Dendritic cell treated with granulocyte-macrophage colony-stimulating factor and Interleukin-4, amounts not matched to agents 40 ng/mL and 50 ng/mL, for 4 days (primary cell): Measurements from ENCODE around the gene KERA.

ENCODE experiments used
- H3K27ac Mint-ChIP-seq: one replicate; pipeline ENCODE4 v1.8.0; 2022; ENCODE audit warnings: mild to moderate bottlenecking, mixed read lengths
- H3K27me3 Mint-ChIP-seq: one replicate; pipeline ENCODE4 v1.8.0; 2022; ENCODE audit warnings: mild to moderate bottlenecking, mixed read lengths
- H3K36me3 Mint-ChIP-seq: one replicate; pipeline ENCODE4 v1.8.0; 2022; ENCODE audit warnings: low read depth, mixed read lengths
- H3K4me1 Mint-ChIP-seq: one replicate; pipeline ENCODE4 v1.8.0; 2022; ENCODE audit warnings: low read depth, mixed read lengths
- H3K4me3 Mint-ChIP-seq: one replicate; pipeline ENCODE4 v1.8.0; 2022; ENCODE audit warnings: mild to moderate bottlenecking, moderate library complexity, mixed read lengths
- H3K9me3 Mint-ChIP-seq: one replicate; pipeline ENCODE4 v1.8.0; 2022; ENCODE audit warnings: mixed read lengths
- intact Hi-C: fragments of 100-400 bp; cut with micrococcal nuclease; formaldehyde crosslinking; loops from one replicate; pipeline ENCODE4 v1.15.0; 2022

The KERA gene

DNA sequence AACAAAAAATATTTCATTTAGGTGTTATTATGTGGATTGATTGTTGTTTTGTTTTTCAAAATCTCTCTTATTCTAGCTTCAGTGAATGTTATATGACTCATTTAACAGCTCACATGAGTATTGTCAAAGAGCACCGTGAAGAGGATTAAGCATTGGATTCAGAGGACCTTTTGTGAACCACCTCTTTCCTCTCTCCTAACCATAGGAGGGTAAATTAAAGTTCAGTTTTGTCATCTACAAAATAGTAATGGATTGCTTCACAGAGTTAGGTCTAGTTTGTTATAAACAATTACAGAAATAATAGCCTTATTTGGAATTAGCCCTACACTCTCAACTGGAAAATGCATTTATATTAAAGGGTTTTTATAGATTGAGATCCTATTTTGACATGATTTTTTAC, 962 bp upstream of the KERA start:
- intact Hi-C loops: no loop called here
- no peaks in the 10 kb centered on the region for H3K27me3 Mint-ChIP-seq
- H3K27ac Mint-ChIP-seq: no peak overlapping the region

DNA sequence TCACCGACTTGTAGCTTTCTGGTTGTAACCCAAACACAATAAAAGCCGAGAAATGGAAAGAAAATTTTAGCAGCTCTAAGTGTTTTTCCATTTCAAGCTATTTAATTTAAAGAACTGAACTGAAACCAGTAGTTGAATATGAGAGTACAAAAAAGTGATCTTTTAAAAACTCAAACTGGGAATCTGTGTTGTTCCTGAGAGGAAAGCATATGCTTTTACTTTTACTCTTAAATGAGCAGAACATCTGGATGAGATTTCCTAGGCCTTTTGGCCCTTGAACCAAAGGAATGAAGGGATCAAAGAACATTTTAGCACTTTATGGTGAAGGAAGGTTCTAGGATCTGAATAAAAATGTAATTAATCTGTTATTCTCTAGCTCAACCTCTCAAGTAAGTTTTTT, 1.3 kb downstream of the KERA start:
- H3K36me3 Mint-ChIP-seq: no peaks in the 10 kb centered on the region
- H3K9me3 Mint-ChIP-seq: no peaks in the 10 kb centered on the region
- H3K27ac Mint-ChIP-seq: no peak overlapping the region
- intact Hi-C loops: no loop called here
- no peak overlapping the region for H3K4me3 Mint-ChIP-seq
- H3K4me1 Mint-ChIP-seq: no peaks in the 10 kb centered on the region
- no peaks in the 10 kb centered on the region for H3K27me3 Mint-ChIP-seq

More for the DNA sequence above, 962 bp upstream of the KERA start:
- no peaks in the 10 kb centered on the region for H3K9me3 Mint-ChIP-seq
- H3K36me3 Mint-ChIP-seq: no peaks in the 10 kb centered on the region
- H3K4me3 Mint-ChIP-seq: no peak overlapping the region
- H3K4me1 Mint-ChIP-seq: no peaks in the 10 kb centered on the region

DNA sequence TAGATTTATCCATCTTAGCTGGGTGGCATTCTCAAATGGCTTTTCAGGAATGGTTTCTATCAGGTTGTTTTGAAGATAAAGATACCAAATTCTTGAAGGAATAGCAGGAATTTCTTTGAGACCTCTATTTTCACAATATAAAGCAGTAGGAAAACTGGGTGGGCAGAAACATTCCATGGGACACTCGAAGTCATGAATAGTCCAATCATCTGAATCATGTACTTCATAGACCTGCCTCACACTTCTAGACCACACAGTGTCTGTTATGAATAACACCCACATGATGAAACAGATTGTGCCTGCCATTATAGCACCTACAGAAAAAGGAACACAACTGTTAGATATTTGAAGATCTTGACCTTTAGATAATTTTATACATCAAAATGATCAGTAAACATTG, 1.8 kb downstream of the KERA start:
- no peaks in the 10 kb centered on the region for H3K4me1 Mint-ChIP-seq
- H3K9me3 Mint-ChIP-seq: no peaks in the 10 kb centered on the region

DNA sequence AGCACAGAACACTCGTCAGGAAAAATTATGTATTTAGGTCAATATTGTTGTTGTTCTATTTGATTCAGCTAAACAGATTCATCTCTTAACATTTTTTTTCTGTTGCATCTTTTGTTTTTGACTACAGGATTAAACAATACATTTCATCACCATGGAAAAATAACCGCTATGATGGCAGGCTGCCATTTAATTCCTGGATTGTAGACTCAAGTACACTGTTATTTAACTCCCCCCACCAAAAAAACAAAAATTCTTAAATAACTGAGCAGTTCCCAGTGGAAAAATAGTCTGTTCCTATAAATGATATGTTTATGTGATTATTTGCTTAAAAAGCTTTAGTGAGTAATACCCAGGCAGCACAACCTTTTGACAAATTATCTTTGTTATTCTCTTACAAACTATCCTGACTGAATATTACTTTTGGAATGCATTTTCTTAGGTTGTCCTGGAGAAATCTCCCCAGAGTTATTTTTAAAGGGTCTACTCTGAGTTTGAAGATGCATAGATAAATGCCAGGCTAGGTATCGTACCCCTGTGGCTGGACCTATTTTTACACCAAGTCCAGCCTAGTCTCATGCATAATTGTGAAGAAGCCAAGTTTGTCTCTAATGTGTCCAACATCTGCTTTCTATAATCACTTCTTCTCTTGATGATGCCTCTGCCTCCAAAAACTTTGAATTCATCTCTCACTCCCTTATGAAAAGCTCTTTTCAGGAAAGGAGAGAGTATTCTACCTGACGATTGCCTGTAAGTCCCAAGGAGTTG, 3.7 kb downstream of the KERA start:
- no peak overlapping the region for H3K4me3 Mint-ChIP-seq
- intact Hi-C loops: no loop called here
- no peaks in the 10 kb centered on the region for H3K4me1 Mint-ChIP-seq
- H3K27me3 Mint-ChIP-seq: no peaks in the 10 kb centered on the region
- H3K36me3 Mint-ChIP-seq: no peaks in the 10 kb centered on the region
- no peaks in the 10 kb centered on the region for H3K9me3 Mint-ChIP-seq
- no peak overlapping the region for H3K27ac Mint-ChIP-seq

More for the DNA sequence above, 1.8 kb downstream of the KERA start:
- H3K36me3 Mint-ChIP-seq: no peaks in the 10 kb centered on the region
- intact Hi-C loops: no loop called here
- no peak overlapping the region for H3K27ac Mint-ChIP-seq
- no peaks in the 10 kb centered on the region for H3K27me3 Mint-ChIP-seq
- H3K4me3 Mint-ChIP-seq: no peak overlapping the region

DNA sequence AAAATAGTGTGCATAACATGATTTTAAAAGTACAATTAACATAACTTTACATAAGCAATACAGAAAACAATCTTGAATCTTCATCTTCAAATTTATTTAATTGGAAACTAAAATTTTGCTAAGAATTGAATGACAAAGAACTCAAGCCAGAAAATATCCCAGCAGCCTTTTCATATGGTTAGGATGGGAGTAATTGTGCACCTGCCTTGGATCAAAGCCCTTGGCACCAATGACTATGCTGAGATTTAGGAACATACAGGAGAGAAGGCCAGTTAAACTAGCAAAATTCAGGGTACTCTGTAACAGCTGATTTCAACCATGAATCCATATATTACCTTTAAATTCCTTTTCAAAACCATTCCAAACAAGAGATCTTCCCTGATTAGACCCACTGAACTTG, 5.8 kb downstream of the KERA start:
- Mint-ChIP-seq H3K36me3 (no peaks in the 10 kb centered on the region), H3K27ac (no peak overlapping the region), H3K4me1 (no peaks in the 10 kb centered on the region), H3K27me3 (no peaks in the 10 kb centered on the region), H3K9me3 (no peaks in the 10 kb centered on the region), H3K4me3 (no peak overlapping the region)
- intact Hi-C loops: no loop called here

DNA sequence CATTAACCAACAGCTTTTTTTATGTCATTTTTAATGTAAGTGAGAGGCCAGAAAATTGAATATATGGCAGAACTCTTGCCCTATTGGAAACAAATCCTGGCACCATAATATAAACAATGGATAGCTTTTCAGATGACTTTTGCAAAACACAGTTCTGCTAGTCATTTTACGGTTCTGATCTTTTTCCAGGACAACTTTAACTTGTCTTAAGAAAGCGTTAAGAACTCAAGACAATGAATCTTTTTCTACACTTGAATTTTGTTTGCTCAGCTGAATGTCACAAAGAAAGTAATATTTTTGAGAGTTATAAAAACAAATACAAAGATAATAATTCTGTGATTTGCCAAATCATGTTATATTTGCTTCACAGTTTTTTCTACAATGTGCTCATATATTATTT, 13.2 kb downstream of the KERA start:
- intact Hi-C loops: no loop called here
- no peaks in the 10 kb centered on the region for H3K27me3 Mint-ChIP-seq
- no peak overlapping the region for H3K27ac Mint-ChIP-seq
- no peaks in the 10 kb centered on the region for H3K4me1 Mint-ChIP-seq
- no peak overlapping the region for H3K4me3 Mint-ChIP-seq
- no peaks in the 10 kb centered on the region for H3K9me3 Mint-ChIP-seq
- no peaks in the 10 kb centered on the region for H3K36me3 Mint-ChIP-seq

DNA sequence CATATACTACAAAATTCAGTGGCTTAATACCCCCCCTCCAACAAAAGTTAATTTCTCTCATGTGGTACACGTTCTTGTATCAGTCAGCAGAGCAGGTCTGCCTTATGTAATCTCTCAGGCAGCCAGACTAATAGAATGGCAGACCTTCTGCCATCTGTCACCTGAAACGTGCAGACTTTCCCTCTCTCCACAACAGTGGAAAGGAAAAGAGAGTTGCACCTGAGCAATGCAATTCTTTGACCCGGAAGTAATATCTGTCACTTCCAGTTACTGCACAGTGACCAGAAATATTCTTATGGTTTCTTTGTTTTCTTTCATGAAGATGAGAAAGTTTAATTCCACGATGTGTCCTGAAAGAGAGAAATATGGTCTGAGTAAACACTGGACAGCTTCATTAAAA, 14.4 kb downstream of the KERA start:
- H3K4me1 Mint-ChIP-seq: no peaks in the 10 kb centered on the region
- H3K27me3 Mint-ChIP-seq: no peaks in the 10 kb centered on the region
- no peak overlapping the region for H3K27ac Mint-ChIP-seq
- H3K4me3 Mint-ChIP-seq: no peak overlapping the region
- no peaks in the 10 kb centered on the region for H3K36me3 Mint-ChIP-seq
- no peaks in the 10 kb centered on the region for H3K9me3 Mint-ChIP-seq
- intact Hi-C loops: no loop called here

DNA sequence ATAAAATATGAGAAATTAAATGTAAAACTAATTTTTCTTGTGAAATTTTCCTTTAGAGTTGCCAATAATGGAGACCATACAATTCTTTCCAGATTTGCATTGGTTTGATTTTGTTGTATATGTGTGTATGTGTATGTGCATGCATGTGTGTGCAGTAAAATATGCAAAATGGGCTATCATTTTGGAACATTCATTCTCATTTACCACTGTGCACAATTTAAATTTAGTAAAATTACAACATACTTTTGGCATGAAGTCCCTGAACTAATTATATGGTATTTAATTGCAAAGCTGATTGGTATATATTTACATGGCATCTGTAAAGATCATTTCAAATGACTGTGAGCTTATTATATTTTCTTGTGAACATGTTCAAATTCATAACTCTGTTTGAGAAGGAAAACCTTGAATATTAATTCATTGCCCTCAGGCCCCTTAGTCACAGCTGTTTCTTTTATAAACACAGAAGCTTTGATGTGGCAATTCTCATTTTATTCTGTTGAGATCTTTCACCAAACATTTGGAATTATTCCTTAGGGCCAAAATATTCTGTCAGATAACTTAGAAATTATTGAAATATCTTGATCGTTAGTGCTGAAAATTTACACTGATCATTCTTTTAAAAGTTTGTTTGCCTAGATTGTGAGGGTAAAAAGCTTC, 17.6 kb downstream of the KERA start:
- Mint-ChIP-seq H3K9me3 (no peaks in the 10 kb centered on the region), H3K27me3 (no peaks in the 10 kb centered on the region), H3K36me3 (no peaks in the 10 kb centered on the region), H3K27ac (no peak overlapping the region), H3K4me3 (no peak overlapping the region), H3K4me1 (no peaks in the 10 kb centered on the region)
- intact Hi-C loops: no loop called here

DNA sequence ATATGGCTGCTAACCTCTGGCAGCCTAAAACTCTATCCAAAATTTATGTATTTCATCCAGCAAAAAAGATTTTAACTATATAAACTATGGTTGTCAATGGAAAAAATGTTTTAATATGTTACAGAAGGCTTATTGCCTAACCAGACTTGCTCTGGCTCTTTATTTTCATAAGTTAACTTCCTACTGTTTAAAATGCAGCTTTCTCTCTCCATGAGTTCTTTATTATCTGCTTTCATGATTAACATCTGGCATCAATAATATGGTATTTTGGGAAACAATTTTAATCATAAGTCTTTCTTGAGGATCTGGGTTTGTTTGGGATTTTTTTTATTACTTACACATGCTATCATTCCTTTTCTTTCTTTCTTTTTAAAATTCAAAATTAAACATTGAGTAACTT, 20.5 kb downstream of the KERA start:
- intact Hi-C loops: no loop called here
- Mint-ChIP-seq H3K4me3 (no peak overlapping the region), H3K4me1 (no peaks in the 10 kb centered on the region), H3K27ac (no peak overlapping the region), H3K27me3 (no peaks in the 10 kb centered on the region), H3K36me3 (no peaks in the 10 kb centered on the region), H3K9me3 (no peaks in the 10 kb centered on the region)

DNA sequence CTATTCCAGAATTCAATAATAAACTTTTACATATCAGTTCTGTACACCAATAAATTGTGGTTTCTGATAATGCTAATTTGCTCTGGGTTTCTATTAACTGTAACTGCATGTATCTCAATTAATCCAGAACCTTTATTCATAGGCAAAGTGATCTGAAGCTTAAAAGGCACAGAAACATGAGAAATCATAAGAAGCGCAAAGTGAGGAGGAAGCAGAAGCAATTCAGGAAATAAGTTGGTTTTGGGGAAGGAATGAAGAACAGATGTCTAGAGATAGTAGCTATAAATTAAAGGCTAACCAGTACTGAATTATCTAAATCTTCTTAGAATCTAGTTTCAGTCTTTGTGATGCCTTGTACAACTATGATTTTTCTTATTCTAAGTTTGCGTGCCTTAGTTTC, 24.6 kb downstream of the KERA start:
- no peaks in the 10 kb centered on the region for H3K9me3 Mint-ChIP-seq
- H3K36me3 Mint-ChIP-seq: no peaks in the 10 kb centered on the region

DNA sequence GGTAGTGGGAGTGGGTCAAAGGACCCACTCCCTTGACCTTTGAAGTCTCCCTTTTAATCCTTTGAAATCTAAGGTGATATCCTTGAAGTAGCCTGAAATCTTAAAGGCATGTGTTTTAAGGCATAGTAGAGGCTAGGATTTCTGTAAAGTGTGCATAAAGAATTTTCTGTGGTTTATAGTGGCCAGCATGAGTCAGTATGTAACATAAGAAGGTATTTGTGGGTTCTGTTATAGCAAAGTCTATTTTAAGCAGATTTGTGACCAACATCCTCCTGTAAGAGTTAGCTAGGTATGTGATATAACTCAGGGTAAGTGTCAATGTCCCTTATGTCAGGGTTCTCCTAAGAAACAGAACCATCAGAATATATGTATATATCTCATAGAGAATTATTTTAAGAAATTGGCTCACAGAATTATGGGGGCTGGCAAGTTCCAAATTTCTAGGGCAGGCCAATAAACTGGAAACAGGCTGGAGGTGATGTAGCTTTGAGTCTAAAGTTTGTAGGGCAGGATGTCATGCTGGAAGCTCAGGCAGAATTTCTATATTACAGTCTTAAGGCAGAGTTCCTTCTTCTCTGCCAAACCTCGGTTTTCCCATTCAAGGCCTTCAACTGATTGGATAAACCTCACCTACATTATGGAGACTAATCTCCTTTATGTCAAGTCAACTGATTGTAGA, 34.4 kb downstream of the KERA start:
- H3K36me3 Mint-ChIP-seq: no peaks in the 10 kb centered on the region
- no peaks in the 10 kb centered on the region for H3K4me1 Mint-ChIP-seq
- no peak overlapping the region for H3K27ac Mint-ChIP-seq
- H3K9me3 Mint-ChIP-seq: no peaks in the 10 kb centered on the region
- intact Hi-C loops: no loop called here
- H3K4me3 Mint-ChIP-seq: no peak overlapping the region
- H3K27me3 Mint-ChIP-seq: no peaks in the 10 kb centered on the region

More for the DNA sequence above, 24.6 kb downstream of the KERA start:
- Mint-ChIP-seq H3K27me3 (no peaks in the 10 kb centered on the region), H3K4me1 (no peaks in the 10 kb centered on the region), H3K4me3 (no peak overlapping the region), H3K27ac (no peak overlapping the region)
- intact Hi-C loops: no loop called here

DNA sequence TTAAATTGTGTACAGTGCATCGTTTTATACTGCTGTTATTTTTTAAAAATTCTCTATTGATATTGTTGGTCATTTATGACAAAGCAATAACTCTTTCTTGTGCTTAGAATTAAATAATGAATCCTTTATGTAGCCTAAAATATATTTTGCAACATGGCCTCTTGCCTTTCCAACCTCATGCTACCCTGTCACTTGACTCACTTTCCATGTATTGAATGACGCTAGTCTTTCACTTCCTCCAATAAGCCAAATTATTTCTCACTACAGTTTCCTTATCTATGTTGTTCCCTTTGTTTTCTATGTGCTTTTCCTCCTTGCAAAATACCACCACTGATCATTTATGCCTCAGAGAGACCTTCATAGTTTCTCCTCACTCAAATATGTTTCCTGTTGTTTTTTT, 36.7 kb downstream of the KERA start:
- H3K36me3 Mint-ChIP-seq: no peaks in the 10 kb centered on the region
- intact Hi-C loops: no loop called here
- H3K9me3 Mint-ChIP-seq: peaks cover under 1% of the 10 kb centered on the region
- no peaks in the 10 kb centered on the region for H3K27me3 Mint-ChIP-seq
- H3K4me1 Mint-ChIP-seq: no peaks in the 10 kb centered on the region
- H3K27ac Mint-ChIP-seq: no peak overlapping the region
- H3K4me3 Mint-ChIP-seq: no peak overlapping the region

DNA sequence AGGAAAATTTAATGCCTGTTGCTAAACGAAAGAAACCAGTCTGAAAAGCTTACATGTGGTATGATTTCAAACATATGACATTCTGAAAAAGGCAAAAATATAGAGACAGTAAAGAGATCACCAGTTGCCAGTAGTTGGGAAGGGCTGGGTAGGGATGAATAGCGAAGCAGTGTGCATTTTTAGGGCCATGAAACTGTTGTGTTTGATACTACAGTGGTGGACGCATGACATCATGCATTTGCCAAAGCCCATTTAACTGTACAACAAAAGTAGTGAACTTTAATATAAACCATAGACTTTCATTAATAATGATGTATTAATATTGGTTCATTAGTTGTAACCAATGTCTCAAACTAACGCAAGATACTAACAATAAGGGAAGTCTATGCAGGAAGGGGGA, 38.4 kb downstream of the KERA start:
- Mint-ChIP-seq H3K4me1 (no peaks in the 10 kb centered on the region), H3K36me3 (no peaks in the 10 kb centered on the region), H3K27ac (no peak overlapping the region), H3K4me3 (no peak overlapping the region), H3K27me3 (no peaks in the 10 kb centered on the region), H3K9me3 (peaks cover 16% of the 10 kb centered on the region)
- intact Hi-C loops: no loop called here

DNA sequence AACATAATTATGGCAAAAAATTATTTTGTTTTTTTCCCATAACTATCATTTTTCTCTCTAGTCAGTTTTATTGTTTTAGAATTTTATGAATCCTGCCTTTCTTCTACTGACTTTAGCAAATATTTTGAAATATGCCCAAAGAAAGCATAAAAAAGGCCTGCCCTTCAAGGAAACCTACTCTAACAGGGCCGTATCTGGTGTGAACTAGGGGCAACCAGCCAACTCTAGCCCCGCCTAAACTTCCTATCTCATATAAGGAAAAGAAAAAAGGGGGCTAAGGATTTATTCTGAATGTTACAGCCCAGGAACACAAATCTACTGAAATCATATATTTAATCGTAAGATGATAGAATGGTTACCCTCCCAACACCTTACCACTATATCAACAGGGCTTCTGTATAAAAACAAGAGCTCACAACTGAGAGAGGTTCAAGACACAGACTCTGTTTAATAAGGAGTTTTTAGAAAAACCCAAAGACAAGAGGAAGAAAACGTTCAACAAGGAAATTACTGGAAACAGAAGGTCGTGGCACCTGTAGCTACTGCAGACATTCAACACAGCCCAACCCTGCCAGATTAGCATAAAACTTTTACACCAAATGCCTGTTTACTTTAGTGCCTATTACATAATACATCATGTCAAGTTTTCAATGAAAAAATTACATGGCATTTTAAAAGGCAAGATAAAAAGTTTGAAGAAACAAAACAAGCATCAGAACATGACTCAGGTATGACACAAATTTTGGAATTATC, 40.1 kb downstream of the KERA start:
- H3K27ac Mint-ChIP-seq: no peak overlapping the region
- H3K9me3 Mint-ChIP-seq: peaks cover 30% of the 10 kb centered on the region
- no peaks in the 10 kb centered on the region for H3K27me3 Mint-ChIP-seq
- H3K36me3 Mint-ChIP-seq: no peaks in the 10 kb centered on the region
- no peaks in the 10 kb centered on the region for H3K4me1 Mint-ChIP-seq
- H3K4me3 Mint-ChIP-seq: no peak overlapping the region
- intact Hi-C loops: no loop called here
